Measurements from ENCODE around the gene DPYD.

The DPYD gene

DNA sequence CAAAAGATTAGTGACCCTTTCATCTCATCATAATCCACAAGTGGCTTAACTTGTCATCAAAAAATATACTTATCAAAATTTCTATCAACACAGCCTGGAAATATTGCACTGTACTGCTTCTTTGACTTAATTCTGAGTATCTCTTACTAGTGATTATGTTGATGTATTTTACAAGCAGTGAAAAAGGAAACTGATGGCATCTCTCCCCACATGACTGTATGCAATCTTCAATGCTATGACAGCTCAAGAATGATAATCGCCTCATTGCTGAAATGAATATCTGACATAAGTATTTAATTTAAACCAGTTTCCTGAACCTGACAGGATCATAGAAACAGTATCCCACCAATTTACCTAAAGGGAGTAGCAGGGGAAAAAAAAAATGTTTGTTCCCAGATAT is 79.5 kb downstream of the DPYD start:
- Mint-ChIP-seq H3K4me3 (no peak overlapping the region), H3K9me3 (peaks cover 2% of the 10 kb centered on the region), H3K27ac (no peak overlapping the region), H3K36me3 (ENCODE audit: low read depth) (peaks cover 11% of the 10 kb centered on the region), H3K4me1 (ENCODE audit: low read depth) (peaks cover 5% of the 10 kb centered on the region), H3K27me3 (ENCODE audit: low read depth) (no peaks in the 10 kb centered on the region)
- DNase-seq (ENCODE audit: low spot score), result no peak

DNA sequence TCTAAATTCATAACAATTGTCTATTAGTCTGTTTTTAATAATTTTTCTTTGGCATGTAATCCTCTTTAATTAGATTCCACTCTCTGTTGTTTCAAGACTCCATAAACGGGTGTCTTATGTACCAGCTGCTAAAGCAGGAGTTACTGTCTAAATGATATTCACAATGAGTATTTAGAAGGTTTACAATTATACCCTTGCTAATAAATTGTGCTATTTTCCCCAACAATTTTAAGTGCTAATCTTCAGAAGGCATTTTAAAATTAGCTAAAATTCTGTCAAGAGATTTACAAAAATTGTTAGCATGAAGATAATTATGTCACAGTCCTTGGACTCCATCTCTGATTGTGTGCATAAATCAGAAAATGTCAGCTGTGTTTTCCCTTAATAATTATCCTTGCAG is 83.7 kb downstream of the DPYD start:
- no peak overlapping the region for H3K4me3 Mint-ChIP-seq
- H3K4me1 Mint-ChIP-seq (ENCODE audit: low read depth), result peaks cover 5% of the 10 kb centered on the region
- DNase-seq (ENCODE audit: low spot score), result no peak
- no peaks in the 10 kb centered on the region for H3K36me3 Mint-ChIP-seq (ENCODE audit: low read depth)
- no peak overlapping the region for H3K27ac Mint-ChIP-seq
- no peaks in the 10 kb centered on the region for H3K9me3 Mint-ChIP-seq
- H3K27me3 Mint-ChIP-seq (ENCODE audit: low read depth), result no peaks in the 10 kb centered on the region

DNA sequence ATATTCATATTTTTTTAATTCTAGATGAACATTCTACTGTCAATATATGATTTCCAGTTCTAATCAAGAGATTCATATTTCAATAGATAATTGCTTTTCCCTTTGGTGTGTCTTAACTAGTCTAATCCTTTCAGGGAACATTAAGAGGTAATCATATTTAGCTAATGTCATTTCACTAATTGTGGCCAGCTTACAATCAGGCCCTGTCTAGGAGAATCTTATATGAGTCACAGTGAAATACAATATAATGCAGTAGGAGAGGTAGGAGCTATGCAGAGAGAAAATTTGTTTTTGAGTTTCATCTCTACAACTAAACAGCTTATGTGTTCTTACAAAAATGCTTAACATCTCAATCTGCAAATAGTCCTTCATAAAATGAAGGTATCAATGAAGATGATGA is 85.9 kb downstream of the DPYD start:
- H3K27me3 Mint-ChIP-seq (ENCODE audit: low read depth), result no peaks in the 10 kb centered on the region
- peaks cover 5% of the 10 kb centered on the region for H3K4me1 Mint-ChIP-seq (ENCODE audit: low read depth)
- H3K27ac Mint-ChIP-seq, result no peak overlapping the region
- H3K9me3 Mint-ChIP-seq, result no peaks in the 10 kb centered on the region
- DNase-seq (ENCODE audit: low spot score), result no peak
- no peak overlapping the region for H3K4me3 Mint-ChIP-seq
- H3K36me3 Mint-ChIP-seq (ENCODE audit: low read depth), result peaks cover 2% of the 10 kb centered on the region

DNA sequence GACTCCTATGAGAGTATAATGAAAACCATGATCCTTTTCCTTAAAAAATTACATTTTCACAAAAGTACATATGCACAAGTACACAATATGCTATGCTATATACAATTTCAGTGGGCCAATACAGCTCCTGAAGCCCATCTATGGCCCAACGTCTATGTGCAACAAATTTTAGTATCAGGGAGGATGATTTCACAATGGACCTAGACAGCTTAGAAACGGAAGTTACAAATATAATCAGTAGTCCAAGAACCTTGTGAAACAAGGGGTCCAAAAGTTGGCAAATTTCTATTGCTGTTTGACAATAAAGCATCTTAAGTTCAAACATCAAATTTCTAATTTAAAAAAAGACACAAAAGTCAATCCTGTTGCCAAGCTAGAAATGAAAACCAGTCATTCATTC is 87.0 kb downstream of the DPYD start:
- H3K27ac Mint-ChIP-seq, result no peak overlapping the region
- no peaks in the 10 kb centered on the region for H3K27me3 Mint-ChIP-seq (ENCODE audit: low read depth)
- peaks cover 2% of the 10 kb centered on the region for H3K36me3 Mint-ChIP-seq (ENCODE audit: low read depth)
- no peak for DNase-seq (ENCODE audit: low spot score)
- H3K9me3 Mint-ChIP-seq, result no peaks in the 10 kb centered on the region
- peaks cover 1% of the 10 kb centered on the region for H3K4me1 Mint-ChIP-seq (ENCODE audit: low read depth)
- no peak overlapping the region for H3K4me3 Mint-ChIP-seq

DNA sequence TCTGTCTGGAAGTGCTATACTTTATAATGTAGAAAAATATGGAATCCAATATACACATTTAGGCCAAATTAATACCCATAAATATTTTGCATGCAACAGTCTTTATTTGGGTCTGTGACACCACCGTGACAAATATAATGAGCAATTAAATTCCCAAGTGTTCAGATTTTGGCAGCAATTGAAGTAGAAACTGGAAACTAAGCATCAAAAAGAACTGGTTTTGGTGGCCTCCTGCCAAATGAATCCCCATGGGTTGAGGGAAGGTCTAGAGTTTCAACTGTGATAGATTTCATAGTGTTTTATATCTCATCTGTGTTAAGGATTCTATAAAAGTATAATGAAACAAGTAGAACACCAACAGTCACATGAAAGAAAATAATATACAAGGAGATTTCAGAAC is 88.4 kb downstream of the DPYD start:
- no peak overlapping the region for H3K27ac Mint-ChIP-seq
- peaks cover 1% of the 10 kb centered on the region for H3K4me1 Mint-ChIP-seq (ENCODE audit: low read depth)
- no peak for DNase-seq (ENCODE audit: low spot score)
- H3K27me3 Mint-ChIP-seq (ENCODE audit: low read depth), result no peaks in the 10 kb centered on the region
- no peaks in the 10 kb centered on the region for H3K9me3 Mint-ChIP-seq
- peaks cover 2% of the 10 kb centered on the region for H3K36me3 Mint-ChIP-seq (ENCODE audit: low read depth)
- H3K4me3 Mint-ChIP-seq, result no peak overlapping the region

DNA sequence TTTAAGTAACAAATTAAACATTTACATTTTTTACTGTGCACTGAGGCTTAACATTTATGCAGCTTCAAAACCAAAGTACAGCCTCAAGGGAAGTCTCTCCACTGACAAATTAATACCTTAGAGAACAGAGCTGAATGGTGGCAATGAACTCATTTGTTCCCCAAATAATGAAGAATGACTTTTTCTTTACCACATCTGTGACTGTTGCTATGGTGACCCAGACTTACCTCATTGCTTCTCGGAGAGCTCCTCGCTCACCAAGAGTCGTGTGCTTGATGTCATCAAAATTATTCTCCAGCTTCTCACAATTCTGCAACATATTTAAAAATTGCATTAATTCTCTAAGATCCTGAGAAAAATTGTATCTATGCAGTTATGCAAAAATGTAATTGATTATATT is 92.9 kb downstream of the DPYD start:
- Mint-ChIP-seq H3K4me3 (no peak overlapping the region), H3K27ac (no peak overlapping the region), H3K36me3 (ENCODE audit: low read depth) (peaks cover 2% of the 10 kb centered on the region), H3K4me1 (ENCODE audit: low read depth) (peaks cover 1% of the 10 kb centered on the region), H3K27me3 (ENCODE audit: low read depth) (no peaks in the 10 kb centered on the region), H3K9me3 (no peaks in the 10 kb centered on the region)
- no peak for DNase-seq (ENCODE audit: low spot score)

DNA sequence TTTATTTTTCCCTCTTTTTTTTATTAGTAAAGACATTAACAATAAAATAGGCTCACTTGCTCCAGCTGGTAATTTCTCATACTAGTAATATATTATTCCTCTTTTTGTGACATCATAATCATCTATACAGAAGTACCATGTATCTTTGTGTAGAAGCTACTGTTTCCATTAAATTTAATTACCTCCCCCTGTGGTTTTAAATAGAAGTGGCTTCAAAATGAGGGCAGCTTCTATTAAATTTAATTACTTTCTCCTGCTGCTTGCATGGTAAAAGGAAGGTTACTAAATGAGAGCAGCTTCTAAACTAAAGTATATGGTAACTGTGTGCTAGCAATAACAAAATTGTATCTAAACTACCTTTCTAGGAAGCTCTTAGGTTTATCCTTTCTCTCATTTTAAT is 94.0 kb downstream of the DPYD start:
- H3K36me3 Mint-ChIP-seq (ENCODE audit: low read depth), result peaks cover 2% of the 10 kb centered on the region
- no peaks in the 10 kb centered on the region for H3K27me3 Mint-ChIP-seq (ENCODE audit: low read depth)
- H3K4me3 Mint-ChIP-seq, result no peak overlapping the region
- no peaks in the 10 kb centered on the region for H3K9me3 Mint-ChIP-seq
- peaks cover 1% of the 10 kb centered on the region for H3K4me1 Mint-ChIP-seq (ENCODE audit: low read depth)
- no peak for DNase-seq (ENCODE audit: low spot score)
- H3K27ac Mint-ChIP-seq, result no peak overlapping the region

DNA sequence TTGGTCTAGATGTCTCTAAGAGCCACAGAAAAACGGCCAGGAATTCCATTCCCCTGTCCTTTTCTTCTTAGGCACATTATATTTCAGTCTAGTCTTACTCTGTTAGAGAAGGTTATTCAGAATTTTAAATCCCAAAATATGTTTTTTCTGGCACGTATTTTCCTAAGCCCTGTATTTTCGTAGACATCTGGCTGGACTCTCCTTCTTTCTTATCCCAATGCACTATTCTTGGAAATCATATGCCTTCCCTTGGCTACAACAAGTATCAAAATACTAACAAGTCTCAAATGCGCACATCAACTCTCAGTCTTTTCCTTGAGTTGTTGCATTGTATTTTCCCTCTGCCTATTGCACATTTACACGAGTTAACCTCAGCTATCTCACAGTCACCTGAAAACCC is 96.2 kb downstream of the DPYD start:
- no peak overlapping the region for H3K4me3 Mint-ChIP-seq
- no peaks in the 10 kb centered on the region for H3K36me3 Mint-ChIP-seq (ENCODE audit: low read depth)
- no peaks in the 10 kb centered on the region for H3K27me3 Mint-ChIP-seq (ENCODE audit: low read depth)
- H3K9me3 Mint-ChIP-seq, result no peaks in the 10 kb centered on the region
- H3K4me1 Mint-ChIP-seq (ENCODE audit: low read depth), result no peaks in the 10 kb centered on the region
- no peak overlapping the region for H3K27ac Mint-ChIP-seq
- no peak for DNase-seq (ENCODE audit: low spot score)

DNA sequence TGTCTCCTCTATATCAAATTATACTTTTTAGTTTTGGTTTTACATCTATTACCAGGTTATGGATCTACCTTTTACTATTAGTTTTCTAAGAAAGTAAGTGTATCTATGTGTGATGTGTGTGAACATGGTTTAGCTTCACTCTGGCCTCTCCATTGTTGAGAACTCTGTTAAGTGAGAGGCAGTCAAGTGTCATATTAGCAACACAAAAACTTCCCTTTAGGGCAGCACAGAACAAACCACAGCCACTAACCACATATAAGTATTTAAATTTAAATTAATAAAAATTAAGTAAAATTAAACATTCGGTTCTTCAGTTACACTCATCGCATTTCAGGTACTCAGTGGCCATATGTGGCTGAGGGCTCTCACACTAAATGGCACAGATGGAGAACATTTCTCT is 96.6 kb downstream of the DPYD start:
- Mint-ChIP-seq H3K27me3 (ENCODE audit: low read depth) (no peaks in the 10 kb centered on the region), H3K4me1 (ENCODE audit: low read depth) (no peaks in the 10 kb centered on the region), H3K9me3 (no peaks in the 10 kb centered on the region), H3K4me3 (no peak overlapping the region), H3K36me3 (ENCODE audit: low read depth) (no peaks in the 10 kb centered on the region), H3K27ac (no peak overlapping the region)
- no peak for DNase-seq (ENCODE audit: low spot score)

DNA sequence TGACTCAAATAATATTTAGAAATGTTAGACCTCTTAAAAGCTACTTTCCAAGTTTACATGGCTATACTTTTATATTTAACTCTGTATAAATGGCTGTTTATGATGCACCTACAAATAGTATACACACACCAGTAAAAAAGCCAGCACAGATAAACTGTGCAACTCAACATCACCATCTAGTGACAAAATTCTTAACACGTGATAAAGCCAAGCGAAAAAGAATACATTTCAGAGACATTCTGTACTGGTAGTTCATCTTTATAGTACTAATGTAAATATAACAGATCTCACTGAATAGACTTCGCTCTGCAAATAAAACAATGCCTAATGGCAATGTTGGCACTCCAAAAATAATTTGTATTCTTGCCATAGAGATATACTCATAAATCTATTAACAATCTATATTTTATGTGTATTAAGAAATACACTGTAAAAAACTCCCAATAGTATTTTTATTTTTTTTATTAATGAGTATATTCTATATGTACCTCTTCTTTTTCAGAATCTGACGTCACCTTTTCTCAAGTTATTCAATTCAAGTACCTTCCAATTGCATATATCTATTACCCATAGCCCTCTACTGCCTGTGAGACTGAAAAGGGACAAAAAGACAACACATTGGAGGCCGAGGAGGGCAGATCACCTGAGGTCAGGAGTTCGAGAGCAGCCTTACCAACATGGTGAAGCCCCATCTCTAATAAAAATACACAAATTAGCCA is 100.2 kb downstream of the DPYD start:
- DNase-seq (ENCODE audit: low spot score), result no peak

DNA sequence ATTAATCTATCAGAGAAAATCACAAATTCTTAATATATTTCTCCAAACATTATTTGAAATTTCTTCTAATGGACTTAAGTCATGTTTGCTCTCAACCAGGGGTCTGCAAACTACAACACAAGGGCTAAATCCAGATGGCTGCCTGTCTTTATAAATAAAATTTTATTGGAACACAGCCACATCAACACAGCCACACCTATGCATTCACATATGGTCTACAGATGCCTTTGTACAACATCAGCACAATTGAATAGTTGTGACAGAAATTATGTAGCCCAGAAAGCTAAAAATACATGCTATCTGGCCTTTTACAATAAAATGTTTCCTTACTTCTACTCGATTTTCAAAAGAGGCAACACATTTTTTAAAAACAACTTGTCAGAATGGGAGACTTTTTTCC is 103.9 kb downstream of the DPYD start:
- Mint-ChIP-seq H3K9me3 (no peaks in the 10 kb centered on the region), H3K36me3 (ENCODE audit: low read depth) (peaks cover 1% of the 10 kb centered on the region), H3K4me3 (no peak overlapping the region), H3K4me1 (ENCODE audit: low read depth) (no peaks in the 10 kb centered on the region), H3K27me3 (ENCODE audit: low read depth) (no peaks in the 10 kb centered on the region), H3K27ac (no peak overlapping the region)
- DNase-seq (ENCODE audit: low spot score), result no peak

More for the DNA sequence above, 100.2 kb downstream of the DPYD start:
- no peak overlapping the region for H3K4me3 Mint-ChIP-seq
- no peak overlapping the region for H3K27ac Mint-ChIP-seq
- no peaks in the 10 kb centered on the region for H3K9me3 Mint-ChIP-seq
- H3K27me3 Mint-ChIP-seq (ENCODE audit: low read depth), result no peaks in the 10 kb centered on the region
- no peaks in the 10 kb centered on the region for H3K4me1 Mint-ChIP-seq (ENCODE audit: low read depth)
- no peaks in the 10 kb centered on the region for H3K36me3 Mint-ChIP-seq (ENCODE audit: low read depth)

DNA sequence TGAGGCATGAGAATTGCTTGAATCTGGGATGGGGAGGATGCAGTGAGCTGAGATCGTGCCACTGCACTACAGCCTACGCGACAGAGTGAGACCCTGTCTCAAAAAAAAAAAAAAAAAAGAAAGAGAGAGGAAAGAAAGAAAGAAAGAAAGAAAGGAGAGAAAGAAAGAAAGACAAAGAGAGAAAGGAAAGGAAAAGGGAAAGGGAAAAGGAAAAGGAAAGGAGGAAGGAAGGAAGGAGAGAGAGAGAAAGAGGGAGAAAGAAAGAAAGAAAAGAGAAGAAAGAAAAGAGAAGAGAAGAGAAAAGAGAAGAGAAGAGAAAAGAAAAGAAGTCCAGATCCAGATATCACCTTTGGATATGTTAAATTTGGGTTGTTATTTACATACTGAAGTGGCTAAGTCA is 106.0 kb downstream of the DPYD start:
- Mint-ChIP-seq H3K27ac (no peak overlapping the region), H3K4me1 (ENCODE audit: low read depth) (no peaks in the 10 kb centered on the region), H3K9me3 (no peaks in the 10 kb centered on the region), H3K27me3 (ENCODE audit: low read depth) (no peaks in the 10 kb centered on the region), H3K4me3 (no peak overlapping the region), H3K36me3 (ENCODE audit: low read depth) (peaks cover 3% of the 10 kb centered on the region)
- DNase-seq (ENCODE audit: low spot score), result no peak

DNA sequence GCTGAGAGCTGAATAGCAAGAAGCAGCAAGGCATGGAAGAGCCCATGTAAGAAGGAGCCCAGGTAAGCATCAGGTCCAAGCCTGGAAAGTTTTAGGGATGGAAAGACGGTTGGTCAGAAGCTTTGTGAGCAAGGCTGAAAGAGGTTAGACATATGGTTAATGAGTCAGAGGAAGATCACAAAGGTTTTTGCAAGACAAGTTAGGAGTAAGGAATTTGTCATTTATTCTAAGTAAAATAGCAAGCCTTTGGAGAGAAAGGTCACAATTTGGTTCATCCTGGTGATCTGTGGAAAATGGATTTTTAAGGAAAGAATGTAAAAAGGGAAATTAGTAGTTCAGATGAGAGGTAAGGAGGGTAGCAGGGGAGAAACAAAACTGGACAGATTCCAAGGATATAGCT is 106.7 kb downstream of the DPYD start:
- DNase-seq (ENCODE audit: low spot score), result no peak
- no peaks in the 10 kb centered on the region for H3K9me3 Mint-ChIP-seq
- H3K4me3 Mint-ChIP-seq, result no peak overlapping the region
- peaks cover 3% of the 10 kb centered on the region for H3K36me3 Mint-ChIP-seq (ENCODE audit: low read depth)
- no peaks in the 10 kb centered on the region for H3K4me1 Mint-ChIP-seq (ENCODE audit: low read depth)
- H3K27ac Mint-ChIP-seq, result no peak overlapping the region
- no peaks in the 10 kb centered on the region for H3K27me3 Mint-ChIP-seq (ENCODE audit: low read depth)

DNA sequence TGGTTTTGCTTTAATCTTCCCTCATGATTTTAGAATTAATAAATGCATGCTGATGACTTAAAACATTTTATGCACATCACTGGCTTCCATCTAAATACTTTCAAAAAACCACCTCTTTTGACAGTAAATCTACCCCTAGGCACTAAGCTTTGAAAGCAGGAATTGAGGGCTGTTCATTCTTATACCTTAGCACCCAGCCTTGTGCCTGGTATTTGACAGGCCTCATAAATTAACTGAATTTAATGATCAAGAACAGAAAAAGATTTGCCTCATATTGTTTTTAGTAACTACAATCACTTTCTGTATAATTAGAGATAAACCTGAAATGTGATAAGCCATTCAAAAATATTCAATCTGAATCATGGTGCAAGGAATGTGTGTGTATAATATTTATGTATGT is 108.8 kb downstream of the DPYD start:
- Mint-ChIP-seq H3K36me3 (ENCODE audit: low read depth) (peaks cover 3% of the 10 kb centered on the region), H3K4me3 (no peak overlapping the region), H3K4me1 (ENCODE audit: low read depth) (no peaks in the 10 kb centered on the region), H3K27me3 (ENCODE audit: low read depth) (no peaks in the 10 kb centered on the region), H3K9me3 (no peaks in the 10 kb centered on the region), H3K27ac (no peak overlapping the region)
- no peak for DNase-seq (ENCODE audit: low spot score)

DNA sequence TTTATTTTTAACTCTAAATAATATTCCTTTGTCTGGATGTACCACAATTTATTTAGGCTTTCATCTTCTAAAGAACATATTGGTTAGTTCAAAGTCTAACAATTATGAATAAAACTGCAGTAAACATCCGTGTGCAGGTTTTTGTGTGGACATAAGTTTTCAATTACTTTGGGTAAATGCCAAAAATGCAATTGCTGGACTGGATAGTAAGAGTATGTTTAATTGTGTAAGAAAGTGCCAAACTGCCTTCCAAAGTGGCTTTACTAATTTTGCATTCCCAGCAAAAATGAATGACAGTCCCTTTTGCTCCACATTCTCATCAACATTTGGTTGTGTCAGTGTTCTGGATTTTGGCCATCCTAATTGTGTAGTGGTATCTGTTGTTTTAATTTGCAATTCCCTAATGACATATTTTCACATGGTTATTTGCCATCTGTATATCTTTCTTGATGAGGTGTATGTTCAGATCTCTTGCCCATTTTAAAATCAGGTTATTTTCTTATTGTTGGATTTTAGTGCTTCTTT is 113.8 kb downstream of the DPYD start:
- Mint-ChIP-seq H3K4me1 (ENCODE audit: low read depth) (peaks cover 1% of the 10 kb centered on the region), H3K9me3 (no peaks in the 10 kb centered on the region), H3K4me3 (no peak overlapping the region), H3K36me3 (ENCODE audit: low read depth) (peaks cover 2% of the 10 kb centered on the region), H3K27ac (no peak overlapping the region), H3K27me3 (ENCODE audit: low read depth) (no peaks in the 10 kb centered on the region)
- no peak for DNase-seq (ENCODE audit: low spot score)

Data from T-helper 2 cell treated with Interferon-gamma antibody and Interleukin-4, amounts not matched to agents 5 μg/mL and 100 μg/mL, for 36 hours (primary cell).